GM19455 (cell line): ENCODE results near the gene C1orf159.

Experiments used
- ATAC-seq: cut with Tn5 transposase; IDR thresholded peaks from one replicate; pipeline ENCODE4 v1.9.1; 2021; ENCODE audit not compliant: unreplicated experiment

Gene C1orf159

DNA sequence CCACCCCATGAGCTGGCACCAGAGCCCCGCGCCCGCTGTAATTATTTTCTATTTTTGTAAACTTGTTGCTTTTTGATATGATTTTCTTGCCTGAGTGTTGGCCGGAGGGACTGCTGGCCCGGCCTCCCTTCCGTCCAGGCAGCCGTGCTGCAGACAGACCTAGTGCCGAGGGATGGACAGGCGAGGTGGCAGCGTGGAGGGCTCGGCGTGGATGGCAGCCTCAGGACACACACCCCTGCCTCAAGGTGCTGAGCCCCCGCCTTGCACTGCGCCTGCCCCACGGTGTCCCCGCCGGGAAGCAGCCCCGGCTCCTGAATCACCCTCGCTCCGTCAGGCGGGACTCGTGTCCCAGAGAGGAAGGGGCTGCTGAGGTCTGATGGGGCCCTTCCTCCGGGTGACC lies 60.9 kb downstream of the C1orf159 start:
- no peak for ATAC-seq

GRCh38 chr1:1054099-1054700 lies 61.7 kb downstream of the C1orf159 start:
- no peak for ATAC-seq

DNA sequence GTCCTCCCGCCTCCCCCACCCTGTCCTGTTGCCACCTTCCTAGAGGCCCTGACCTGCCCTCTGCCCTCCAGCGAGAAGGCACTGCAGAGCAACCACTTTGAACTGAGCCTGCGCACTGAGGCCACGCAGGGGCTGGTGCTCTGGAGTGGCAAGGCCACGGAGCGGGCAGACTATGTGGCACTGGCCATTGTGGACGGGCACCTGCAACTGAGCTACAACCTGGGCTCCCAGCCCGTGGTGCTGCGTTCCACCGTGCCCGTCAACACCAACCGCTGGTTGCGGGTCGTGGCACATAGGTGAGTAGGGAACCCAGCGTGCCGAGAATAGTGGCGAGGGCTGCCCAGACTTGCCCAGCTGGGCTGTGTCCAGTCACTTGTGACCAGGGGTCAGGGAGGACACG lies 62.2 kb downstream of the C1orf159 start:
- ATAC-seq, result no peak

GRCh38 chr1:1053022-1053421 lies 62.9 kb downstream of the C1orf159 start:
- no peak for ATAC-seq

GRCh38 chr1:1052003-1052840 lies 63.7 kb downstream of the C1orf159 start:
- ATAC-seq, result no peak

GRCh38 chr1:1051127-1051810 lies 64.6 kb downstream of the C1orf159 start:
- no peak for ATAC-seq

DNA sequence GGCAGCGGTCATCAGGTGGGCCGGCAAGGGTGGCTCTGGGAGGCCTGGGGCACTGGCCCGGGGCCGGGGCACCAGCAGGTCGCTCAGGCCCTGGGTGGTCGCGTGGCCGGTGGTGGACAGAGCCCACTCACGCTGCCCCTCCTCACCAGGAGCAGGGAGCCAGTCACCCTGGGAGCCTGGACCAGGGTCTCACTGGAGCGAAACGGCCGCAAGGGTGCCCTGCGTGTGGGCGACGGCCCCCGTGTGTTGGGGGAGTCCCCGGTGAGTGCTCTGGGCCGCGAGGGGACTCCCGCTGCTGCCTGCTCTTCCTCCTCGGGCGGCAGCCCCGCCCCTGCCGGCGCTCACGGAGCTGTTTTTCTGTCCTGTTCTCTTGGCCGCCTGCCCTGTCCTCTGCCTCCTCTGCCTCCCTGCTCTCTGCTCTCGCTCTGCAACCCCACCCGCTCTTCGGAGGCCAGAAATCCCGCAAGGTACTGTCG lies 65.3 kb downstream of the C1orf159 start:
- no peak for ATAC-seq

DNA sequence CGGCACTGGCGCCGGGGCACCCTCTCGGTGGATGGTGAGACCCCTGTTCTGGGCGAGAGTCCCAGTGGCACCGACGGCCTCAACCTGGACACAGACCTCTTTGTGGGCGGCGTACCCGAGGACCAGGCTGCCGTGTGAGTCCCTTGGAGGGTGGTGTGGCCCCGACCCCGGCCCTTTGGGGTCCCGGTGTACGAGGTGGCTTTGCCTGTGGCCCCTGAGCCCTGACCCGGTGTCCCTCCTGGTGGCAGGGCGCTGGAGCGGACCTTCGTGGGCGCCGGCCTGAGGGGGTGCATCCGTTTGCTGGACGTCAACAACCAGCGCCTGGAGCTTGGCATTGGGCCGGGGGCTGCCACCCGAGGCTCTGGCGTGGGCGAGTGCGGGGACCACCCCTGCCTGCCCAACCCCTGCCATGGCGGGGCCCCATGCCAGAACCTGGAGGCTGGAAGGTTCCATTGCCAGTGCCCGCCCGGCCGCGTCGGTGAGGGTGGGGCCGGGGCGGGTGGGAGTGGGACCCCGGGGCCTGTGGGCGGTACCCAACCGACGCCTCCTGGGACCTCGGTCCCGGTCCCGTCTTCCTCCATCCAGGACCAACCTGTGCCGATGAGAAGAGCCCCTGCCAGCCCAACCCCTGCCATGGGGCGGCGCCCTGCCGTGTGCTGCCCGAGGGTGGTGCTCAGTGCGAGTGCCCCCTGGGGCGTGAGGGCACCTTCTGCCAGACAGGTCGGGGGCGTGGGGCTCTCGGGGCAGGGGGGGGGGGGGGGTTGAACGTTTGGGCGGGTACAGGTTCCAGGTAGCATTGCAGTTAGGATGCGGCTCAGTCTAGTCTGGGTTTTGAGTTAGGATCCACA lies 66.3 kb downstream of the C1orf159 start:
- no peak for ATAC-seq

GRCh38 chr1:1048765-1049164 lies 67.1 kb downstream of the C1orf159 start:
- ATAC-seq, result no peak

DNA sequence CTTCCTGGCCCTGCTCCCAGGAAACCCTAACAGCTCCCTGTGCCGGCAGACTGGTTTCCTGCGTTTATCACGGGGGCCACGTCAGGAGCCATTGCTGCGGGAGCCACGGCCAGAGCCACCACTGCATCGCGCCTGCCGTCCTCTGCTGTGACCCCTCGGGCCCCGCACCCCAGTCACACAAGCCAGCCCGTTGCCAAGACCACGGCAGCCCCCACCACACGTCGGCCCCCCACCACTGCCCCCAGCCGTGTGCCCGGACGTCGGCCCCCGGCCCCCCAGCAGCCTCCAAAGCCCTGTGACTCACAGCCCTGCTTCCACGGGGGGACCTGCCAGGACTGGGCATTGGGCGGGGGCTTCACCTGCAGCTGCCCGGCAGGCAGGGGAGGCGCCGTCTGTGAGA lies 67.9 kb downstream of the C1orf159 start:
- ATAC-seq, result no peak

DNA sequence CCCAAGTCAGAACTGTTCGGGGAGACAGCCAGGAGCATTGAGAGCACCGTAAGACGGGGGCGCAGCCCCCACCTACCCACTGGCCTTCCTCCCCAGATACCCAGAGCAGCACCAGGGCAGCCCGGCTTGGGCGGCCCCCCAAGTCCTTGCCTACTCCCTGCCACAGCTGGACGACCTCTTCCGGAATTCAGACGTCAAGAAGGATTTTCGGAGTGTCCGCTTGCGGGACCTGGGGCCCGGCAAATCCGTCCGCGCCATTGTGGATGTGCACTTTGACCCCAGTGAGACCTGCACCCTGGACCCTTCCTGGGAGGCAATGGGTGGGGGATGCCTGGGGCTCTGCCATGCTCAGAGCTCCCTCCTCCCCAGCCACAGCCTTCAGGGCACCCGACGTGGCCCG lies 68.5 kb downstream of the C1orf159 start:
- no peak for ATAC-seq

GRCh38 chr1:1046767-1047166 lies 69.1 kb downstream of the C1orf159 start:
- no peak for ATAC-seq

DNA sequence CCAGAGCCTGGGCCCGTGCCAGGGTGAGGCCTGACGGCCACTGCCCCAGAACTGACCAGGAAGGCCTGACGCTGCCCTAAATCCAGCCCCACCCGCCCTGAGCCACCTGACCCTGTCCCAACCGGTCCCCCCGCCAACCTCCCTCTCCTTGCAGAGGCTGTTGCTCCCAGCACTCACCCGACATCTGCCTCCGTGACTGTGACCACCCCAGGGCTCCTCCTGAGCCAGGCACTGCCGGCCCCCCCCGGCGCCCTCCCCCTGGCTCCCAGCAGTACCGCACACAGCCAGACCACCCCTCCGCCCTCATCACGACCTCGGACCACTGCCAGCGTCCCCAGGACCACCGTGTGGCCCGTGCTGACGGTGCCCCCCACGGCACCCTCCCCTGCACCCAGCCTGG lies 69.6 kb downstream of the C1orf159 start:
- no peak for ATAC-seq

GRCh38 chr1:1045129-1045528 lies 70.8 kb downstream of the C1orf159 start:
- no peak for ATAC-seq

GRCh38 chr1:1044455-1045078 lies 71.3 kb downstream of the C1orf159 start:
- no peak for ATAC-seq

DNA sequence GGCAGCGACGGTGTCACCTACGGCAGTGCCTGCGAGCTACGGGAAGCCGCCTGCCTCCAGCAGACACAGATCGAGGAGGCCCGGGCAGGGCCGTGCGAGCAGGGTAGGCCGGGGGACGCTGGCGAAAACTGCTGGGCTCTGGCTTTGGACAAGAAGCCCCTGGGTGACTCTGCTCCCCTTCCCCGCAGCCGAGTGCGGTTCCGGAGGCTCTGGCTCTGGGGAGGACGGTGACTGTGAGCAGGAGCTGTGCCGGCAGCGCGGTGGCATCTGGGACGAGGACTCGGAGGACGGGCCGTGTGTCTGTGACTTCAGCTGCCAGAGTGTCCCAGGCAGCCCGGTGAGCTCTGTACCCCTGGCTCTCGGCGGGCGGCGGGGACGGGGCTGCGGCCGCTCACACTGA lies 72.0 kb downstream of the C1orf159 start:
- no peak for ATAC-seq

DNA sequence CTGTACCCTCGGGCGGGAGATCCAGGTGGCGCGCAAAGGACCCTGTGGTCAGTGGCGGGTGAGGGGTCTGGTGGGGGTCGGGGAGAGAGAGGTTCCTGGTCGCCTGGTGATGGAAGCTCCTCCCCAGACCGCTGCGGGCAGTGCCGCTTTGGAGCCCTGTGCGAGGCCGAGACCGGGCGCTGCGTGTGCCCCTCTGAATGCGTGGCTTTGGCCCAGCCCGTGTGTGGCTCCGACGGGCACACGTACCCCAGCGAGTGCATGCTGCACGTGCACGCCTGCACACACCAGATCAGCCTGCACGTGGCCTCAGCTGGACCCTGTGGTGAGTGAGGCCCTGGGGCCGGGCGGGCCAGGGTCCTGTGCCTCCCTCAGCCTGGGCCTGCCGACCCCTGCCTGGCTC lies 72.5 kb downstream of the C1orf159 start:
- no peak for ATAC-seq

- no peak for ATAC-seq
Observed at GRCh38 chr1:1042835-1043234, 73.1 kb downstream of the C1orf159 start.

DNA sequence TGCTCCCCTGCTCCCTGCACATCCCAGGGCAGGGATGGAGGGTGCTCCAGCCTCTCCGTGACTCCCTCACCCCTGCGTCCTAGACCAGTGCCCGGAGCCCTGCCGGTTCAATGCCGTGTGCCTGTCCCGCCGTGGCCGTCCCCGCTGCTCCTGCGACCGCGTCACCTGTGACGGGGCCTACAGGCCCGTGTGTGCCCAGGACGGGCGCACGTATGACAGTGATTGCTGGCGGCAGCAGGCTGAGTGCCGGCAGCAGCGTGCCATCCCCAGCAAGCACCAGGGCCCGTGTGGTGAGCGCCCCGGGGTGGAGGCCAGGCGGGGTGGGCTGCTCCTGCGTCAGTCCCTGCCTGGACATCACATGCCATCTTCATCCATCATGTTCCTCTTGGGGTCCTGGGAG lies 74.0 kb downstream of the C1orf159 start:
- no peak for ATAC-seq

- no peak for ATAC-seq
Observed at GRCh38 chr1:1041092-1041523, 74.8 kb downstream of the C1orf159 start.
